T-helper 22 cell (primary cell): ENCODE measurements around the gene RRH.

Source experiments
- DNase-seq: peaks from one replicate; pipeline ENCODE4 v3.0.0-alpha.2; 2020; ENCODE audit warnings: low read depth

Gene RRH

DNA sequence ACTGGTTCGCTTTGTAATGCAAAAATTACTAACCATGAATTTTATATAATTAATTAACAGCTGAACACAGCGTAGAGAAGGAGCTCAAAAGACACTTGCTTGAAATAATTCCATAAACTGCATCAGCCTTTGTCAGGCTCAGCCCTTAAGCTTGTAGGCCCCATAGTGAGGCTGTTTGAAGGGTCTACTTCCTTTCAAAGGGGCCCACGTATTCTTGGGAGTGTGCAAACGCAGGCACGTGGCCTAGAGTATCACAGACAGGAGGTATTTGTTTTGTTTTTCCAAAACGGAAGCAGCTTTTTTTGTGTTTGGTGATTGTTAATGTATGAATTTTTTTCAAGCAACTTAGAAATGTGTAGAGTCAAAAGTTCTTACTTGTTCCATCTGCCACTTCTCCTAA is 59.3 kb downstream of the RRH start:
- DNase-seq = no peak

DNA sequence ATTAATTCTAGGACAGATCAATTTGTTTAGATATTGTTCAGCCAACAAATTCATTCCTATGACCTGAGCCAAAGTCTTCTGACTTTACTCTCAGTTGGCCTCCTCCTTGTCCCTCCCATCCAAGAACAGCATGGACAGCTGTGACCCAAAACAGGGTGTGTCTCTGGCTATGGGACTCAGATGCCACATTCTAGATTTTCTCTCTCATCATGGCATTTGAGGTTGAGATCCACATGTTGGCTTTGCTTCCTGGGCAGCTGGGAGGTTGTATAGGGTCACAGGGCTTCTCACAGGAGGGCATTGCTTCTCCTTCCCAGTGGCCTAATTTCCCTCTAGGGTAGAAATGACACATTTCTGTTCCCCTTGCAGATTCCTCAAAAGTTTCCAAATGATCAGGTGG is 62.3 kb downstream of the RRH start:
- no peak for DNase-seq
